Measurements from ENCODE around the gene RPL28. TPM values are rescaled to one million over a fixed set of nuclear protein-coding genes. Genes with fewer than 3 reads are reported as not detected.
"Not testable (repeated sequence)": the region's sequence is repeated elsewhere in the genome, so short reads cannot be mapped to it uniquely, and the experiment has no call there.

RPL28 gene
- total RNA-seq, 1 experiment from 2014 or later: 617 TPM

DNA sequence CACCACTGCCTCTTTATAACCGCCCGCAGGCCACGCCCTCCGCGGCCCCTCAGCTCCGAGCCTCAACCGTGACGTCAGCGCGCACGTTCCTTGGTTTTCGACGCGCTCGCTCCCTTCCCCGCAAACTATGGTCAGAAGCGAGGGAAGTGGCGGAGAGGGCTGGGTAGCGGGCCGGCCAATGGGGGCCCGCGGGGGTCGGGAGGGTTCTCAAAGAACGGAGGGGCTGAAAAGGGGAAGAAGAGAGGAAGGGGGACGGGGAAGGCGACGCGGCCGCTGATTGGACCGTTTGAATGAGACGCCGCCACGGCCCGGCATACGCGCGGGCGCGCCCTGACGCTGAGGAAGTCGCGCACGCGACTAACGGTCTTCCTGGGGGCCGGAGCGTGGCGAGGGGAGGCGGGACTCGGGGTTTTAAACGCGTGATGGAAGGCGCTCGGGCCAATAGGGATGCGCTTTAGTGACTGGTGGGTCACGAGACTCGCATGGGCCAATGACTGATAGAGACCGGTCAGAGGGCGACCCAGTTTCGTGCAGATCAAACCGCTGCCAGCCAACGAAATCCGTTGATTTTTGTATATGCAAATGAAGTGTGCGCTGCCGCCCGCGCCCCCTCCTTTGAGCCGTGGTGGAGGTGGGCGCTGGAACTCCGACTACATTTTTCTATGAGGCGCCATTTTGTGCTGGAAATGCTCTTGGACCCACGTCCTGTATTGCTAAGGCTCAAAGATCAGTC, 22.2 kb downstream of the RPL28 start:
- peaks cover 31% of the 10 kb centered on the region for H3K36me3 ChIP-seq
- 0 out of 2 replicates have a peak, but pooled peaks cover 4% of the 10 kb centered on the region for H3K9me3 ChIP-seq (replicated peaks)
- DNase-seq: peak; percentile 99
- H3K4me3 ChIP-seq: peak overlapping the region; percentile 95
- H3K27me3 ChIP-seq: no peaks in the 10 kb centered on the region
- peaks cover 3% of the 10 kb centered on the region; the same call in 1 of the 2 replicates for H3K4me1 ChIP-seq
- H3K27ac ChIP-seq: peak overlapping the region; percentile 98

DNA sequence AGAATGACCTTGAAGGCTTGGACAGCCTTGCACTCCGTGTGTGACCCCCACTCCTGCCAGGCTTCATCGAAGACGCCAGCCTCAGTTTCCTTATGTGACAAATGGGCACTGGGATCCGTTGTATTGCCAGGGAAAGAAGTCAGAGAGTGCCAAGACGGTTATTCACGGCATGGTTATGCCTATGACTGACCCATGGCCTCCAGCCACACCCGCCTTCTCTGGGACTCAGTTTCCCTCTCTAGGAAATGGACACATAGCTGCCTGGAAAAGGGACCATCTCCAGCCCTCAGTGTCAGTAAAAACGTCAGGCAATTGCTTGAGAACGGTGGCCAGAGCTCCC, 22.8 kb downstream of the RPL28 start:
- peak overlapping the region; percentile 33 for H3K4me3 ChIP-seq
- peaks cover 3% of the 10 kb centered on the region; the same call in 1 of the 2 replicates for H3K4me1 ChIP-seq
- no peak for DNase-seq
- H3K36me3 ChIP-seq: peaks cover 26% of the 10 kb centered on the region
- H3K9me3 ChIP-seq (replicated peaks): 0 out of 2 replicates have a peak, but pooled peaks cover 4% of the 10 kb centered on the region
- peak overlapping the region; percentile 98 for H3K27ac ChIP-seq
- no peaks in the 10 kb centered on the region for H3K27me3 ChIP-seq

DNA sequence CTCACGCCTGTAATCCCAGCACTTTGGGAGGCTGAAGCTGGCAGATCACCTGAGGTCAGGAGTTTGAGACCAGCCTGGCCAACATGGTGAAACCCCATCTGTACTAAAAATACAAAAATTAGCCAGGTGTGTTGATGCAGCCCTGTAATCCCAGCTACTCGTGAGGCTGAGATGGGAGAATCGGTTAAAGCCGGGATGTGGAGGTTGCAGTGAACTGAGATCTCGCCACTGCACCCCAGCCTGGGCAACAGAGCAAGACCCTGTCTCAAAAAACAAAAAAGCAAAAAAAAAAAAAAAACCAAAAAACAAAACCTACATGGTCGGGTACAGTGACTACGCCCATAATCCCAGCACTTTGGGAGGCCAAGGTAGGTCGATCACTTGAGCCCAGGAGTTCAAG, 23.4 kb downstream of the RPL28 start:
- H3K4me3 ChIP-seq; H3K4me1 ChIP-seq; H3K27ac ChIP-seq; DNase-seq; H3K9me3 ChIP-seq (replicated peaks); H3K27me3 ChIP-seq: not testable (repeated sequence)
- peaks cover 21% of the 10 kb centered on the region for H3K36me3 ChIP-seq

DNA sequence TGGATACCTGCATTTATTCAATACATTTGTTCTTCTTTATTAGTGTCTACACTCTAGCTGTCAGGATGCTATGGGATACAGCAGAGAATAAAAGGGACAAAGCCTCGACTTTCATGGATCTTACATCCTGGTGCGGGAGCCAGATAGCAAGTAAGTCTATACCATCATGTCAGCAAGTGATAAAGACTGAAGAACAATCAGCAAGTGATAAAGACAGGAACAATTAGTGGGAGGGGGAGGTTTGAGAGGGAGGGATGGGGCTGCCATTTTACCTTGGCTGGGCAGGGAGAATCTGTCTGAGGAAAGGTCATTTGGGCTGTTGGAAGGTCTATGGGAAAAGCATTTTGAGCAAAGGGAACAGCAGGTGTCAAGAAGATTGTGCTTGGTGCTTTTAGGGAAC, 24.4 kb downstream of the RPL28 start:
- Histone ChIP-seq H3K27ac (no peak overlapping the region), H3K36me3 (peaks cover 14% of the 10 kb centered on the region), H3K4me3 (no peak overlapping the region), H3K27me3 (no peaks in the 10 kb centered on the region), H3K4me1 (peaks cover 3% of the 10 kb centered on the region; the same call in 1 of the 2 replicates), H3K9me3 (replicated peaks) (0 out of 2 replicates have a peak, but pooled peaks cover 4% of the 10 kb centered on the region)
- DNase-seq: no peak

DNA sequence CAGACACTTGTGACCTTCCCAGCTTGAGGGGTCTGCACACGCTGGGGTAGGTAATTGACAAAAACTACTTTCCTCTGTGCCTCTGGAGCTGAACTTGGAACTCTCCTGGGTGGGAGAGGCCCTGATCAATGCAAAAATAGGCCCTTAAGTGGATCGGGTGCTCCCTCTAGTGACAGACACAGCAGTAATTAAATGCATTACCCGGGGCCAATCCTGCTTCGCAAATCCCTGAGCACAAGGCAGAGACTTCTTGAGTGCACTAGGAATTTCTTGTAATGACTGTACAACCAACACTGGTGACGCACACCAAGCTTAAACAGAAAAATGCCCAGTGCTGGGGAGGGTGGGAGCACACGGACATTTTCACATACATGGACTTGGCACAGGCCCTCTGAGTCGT, 32.5 kb downstream of the RPL28 start:
- Histone ChIP-seq H3K27ac (no peak overlapping the region), H3K4me3 (no peak overlapping the region), H3K36me3 (no peaks in the 10 kb centered on the region), H3K27me3 (no peaks in the 10 kb centered on the region), H3K4me1 (no peaks in the 10 kb centered on the region), H3K9me3 (replicated peaks) (no peaks in the 10 kb centered on the region)
- peak; percentile 66 to 85 for DNase-seq

DNA sequence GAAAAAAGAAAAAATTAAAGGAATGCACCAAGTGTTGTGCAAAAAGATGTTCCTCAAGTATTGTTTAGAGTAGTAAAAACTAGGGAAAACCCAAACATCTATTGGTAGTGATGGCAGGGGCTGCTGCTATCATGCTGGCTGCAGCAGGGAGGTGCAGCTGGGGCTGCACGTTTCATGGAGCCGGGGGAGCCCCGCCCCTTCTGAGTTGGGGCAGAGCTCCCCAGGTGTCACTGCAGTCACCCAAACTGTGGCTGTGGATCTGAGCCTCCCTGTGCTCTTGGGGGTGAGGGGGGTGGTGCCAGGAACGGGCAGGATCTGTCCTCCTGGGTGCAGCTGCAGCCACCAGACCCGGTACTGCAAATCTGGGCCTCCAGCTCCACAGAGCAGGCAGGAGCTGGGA, 33.4 kb downstream of the RPL28 start:
- no peak for DNase-seq
- H3K4me1 ChIP-seq: no peaks in the 10 kb centered on the region
- H3K27me3 ChIP-seq: no peaks in the 10 kb centered on the region
- H3K4me3 ChIP-seq: no peak overlapping the region
- no peak overlapping the region for H3K27ac ChIP-seq
- no peaks in the 10 kb centered on the region for H3K9me3 ChIP-seq (replicated peaks)
- no peaks in the 10 kb centered on the region for H3K36me3 ChIP-seq

DNA sequence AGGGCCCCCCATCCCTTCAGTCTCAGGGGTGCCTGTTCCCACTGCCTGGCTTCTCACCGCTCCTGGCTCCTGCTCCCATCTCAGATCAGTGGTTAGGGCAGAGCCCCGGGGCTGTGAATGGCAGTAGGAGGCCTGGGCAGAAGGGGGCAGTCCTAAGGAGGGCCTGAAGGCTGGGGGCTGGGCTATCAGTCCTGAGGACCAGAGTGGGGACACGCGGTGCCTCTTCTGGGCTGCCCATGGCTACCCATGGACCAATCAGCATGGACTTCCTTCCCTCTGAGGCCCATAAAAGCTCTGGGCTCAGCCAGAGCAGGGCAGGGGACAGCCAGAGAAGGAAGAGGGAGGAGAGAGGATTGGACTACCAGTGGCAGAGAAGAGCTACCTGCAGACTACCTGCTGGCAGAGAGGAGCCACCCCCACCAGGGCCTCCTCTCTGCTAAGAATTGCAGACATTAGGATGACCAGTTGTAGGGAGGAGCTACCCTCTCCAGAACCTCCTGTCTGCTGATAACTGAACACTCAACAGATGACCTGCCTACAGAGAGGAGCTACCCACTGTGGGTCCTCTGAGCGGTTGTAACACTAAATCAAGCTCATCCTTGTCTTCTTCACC, 34.0 kb downstream of the RPL28 start:
- no peak overlapping the region for H3K4me3 ChIP-seq
- no peak for DNase-seq
- no peak overlapping the region for H3K27ac ChIP-seq
- H3K36me3 ChIP-seq: no peaks in the 10 kb centered on the region
- no peaks in the 10 kb centered on the region for H3K9me3 ChIP-seq (replicated peaks)
- H3K4me1 ChIP-seq: no peaks in the 10 kb centered on the region
- H3K27me3 ChIP-seq: no peaks in the 10 kb centered on the region

DNA sequence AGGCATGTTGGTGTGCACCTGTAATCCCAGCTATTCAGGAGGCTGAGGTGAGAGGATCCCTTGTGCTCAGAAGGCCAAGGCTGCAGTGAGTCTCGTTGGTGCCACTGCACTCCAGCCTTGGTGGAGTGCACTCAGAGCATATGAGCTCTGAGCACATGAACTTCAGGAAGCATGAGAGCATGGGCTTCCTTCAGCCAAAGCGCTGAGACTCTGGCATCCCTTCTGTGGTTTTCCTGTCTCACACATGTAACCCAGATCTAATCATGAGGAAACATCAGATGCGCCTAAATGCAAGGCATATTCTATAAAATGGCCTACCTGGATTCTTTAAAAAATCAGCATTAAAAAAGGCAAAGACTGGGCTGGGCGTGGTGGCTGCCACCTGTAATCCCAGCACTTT, 35.5 kb downstream of the RPL28 start:
- not testable (repeated sequence) for H3K27me3 ChIP-seq; H3K9me3 ChIP-seq (replicated peaks); H3K27ac ChIP-seq; DNase-seq; H3K4me1 ChIP-seq; H3K4me3 ChIP-seq; H3K36me3 ChIP-seq

DNA sequence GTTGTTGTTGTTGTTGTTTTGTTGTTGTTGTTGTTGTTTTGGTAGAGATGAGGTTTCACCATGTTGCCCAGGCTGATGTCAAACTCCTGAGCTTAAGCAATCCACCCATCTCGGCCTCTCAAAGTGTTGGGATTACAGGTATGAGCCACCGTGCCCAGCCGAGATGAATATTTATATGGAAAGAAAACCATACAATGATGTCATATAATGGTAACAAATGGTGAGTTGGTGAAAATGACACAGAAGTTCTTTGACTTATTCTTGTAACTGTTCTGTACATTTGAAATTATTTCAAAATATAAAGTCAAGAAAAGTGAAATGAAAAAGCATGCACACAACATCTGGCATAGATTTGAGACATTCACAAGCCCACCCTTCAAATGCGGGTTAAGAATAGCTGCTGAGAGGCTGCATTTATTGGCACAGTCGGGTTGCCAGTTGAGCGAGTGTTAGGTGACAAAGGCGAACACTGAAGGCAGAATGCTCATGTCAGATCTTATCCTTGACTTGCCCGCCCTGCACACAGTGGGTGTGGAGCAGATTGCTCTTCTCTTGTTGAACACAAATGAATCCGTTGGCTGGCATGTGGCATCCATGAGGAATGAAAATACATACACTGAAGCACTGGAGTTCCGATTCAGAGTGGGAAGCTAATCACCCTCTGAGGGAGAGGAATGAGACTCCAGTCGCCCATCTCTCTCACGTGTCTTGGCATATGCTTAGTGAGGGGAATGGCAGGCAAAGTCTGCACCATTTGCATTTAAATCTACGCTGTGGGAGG, 37.7 kb downstream of the RPL28 start:
- H3K36me3 ChIP-seq: no peaks in the 10 kb centered on the region
- DNase-seq: no peak
- no peak overlapping the region for H3K27ac ChIP-seq
- no peaks in the 10 kb centered on the region for H3K9me3 ChIP-seq (replicated peaks)
- H3K27me3 ChIP-seq: no peaks in the 10 kb centered on the region
- no peak overlapping the region for H3K4me3 ChIP-seq
- no peaks in the 10 kb centered on the region; the same call in 1 of the 2 replicates for H3K4me1 ChIP-seq

DNA sequence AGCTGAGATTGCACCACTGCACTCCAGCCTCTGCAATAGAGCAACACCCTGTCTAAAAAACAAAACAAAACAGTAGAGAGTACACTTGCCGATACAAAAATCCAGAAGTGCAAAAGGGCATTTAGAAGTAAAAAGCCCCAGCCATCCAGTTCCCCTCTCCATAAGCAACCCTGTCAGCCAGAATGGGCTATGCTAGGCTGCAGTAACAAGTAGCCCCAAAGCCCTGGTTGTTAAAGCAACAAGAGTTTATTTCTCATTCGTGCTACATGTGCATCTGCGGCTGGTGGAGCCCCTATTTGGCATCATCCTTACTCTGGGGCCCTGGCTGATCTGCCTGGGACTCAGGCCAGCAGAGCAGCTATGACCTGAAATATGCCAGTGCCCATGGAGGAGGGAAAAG, 38.8 kb downstream of the RPL28 start:
- Histone ChIP-seq H3K9me3 (replicated peaks) (no peaks in the 10 kb centered on the region), H3K4me1 (peaks cover 5% of the 10 kb centered on the region; the same call in 1 of the 2 replicates)
- no peak for DNase-seq

DNA sequence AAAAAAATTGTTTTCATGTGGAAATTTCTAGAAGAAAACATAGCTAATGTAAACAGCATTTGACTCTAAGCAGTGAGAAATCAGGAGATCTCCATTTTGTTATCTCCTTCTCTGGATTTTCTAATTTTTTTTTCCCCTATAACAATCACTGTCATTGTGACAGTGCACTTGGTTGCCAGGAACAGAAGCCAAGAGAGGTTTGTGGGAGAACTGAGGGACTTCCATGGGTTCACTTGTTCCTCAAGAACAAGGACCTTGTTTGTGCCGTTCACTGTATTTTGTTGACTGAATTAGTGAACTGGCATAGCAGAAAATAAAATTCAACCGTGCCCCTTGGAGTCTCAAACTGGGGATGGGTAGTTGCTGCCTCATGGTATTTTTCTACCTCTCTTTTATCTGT, 40.3 kb downstream of the RPL28 start:
- no peak overlapping the region for H3K27ac ChIP-seq
- no peak overlapping the region for H3K4me3 ChIP-seq
- no peaks in the 10 kb centered on the region for H3K9me3 ChIP-seq (replicated peaks)
- peaks cover 5% of the 10 kb centered on the region; the same call in 1 of the 2 replicates for H3K4me1 ChIP-seq
- no peaks in the 10 kb centered on the region for H3K27me3 ChIP-seq
- no peaks in the 10 kb centered on the region for H3K36me3 ChIP-seq
- DNase-seq: no peak

More for the DNA sequence above, 38.8 kb downstream of the RPL28 start:
- H3K27ac ChIP-seq: no peak overlapping the region
- H3K4me3 ChIP-seq: no peak overlapping the region
- H3K36me3 ChIP-seq: no peaks in the 10 kb centered on the region
- no peaks in the 10 kb centered on the region for H3K27me3 ChIP-seq

DNA sequence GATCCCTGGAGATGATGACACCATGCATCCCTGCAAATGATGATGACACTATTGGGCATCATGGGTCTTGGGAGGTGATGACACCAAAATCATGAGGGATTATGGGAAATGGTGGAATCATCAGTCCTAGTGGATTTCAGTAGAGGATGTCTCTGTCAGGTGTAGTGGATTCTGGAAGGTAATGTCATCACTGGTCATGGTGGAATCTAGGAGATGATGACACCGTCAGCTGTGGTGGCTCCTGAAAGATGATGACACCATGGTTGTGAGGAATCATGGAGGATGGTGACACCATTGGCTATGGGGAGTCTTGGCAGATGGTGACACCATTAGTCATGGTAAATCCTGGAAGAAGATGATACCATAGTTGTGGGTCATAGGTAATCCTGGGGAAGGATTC, 45.5 kb downstream of the RPL28 start:
- no peaks in the 10 kb centered on the region for H3K27me3 ChIP-seq
- H3K4me3 ChIP-seq: no peak overlapping the region
- no peaks in the 10 kb centered on the region for H3K36me3 ChIP-seq
- no peaks in the 10 kb centered on the region for H3K9me3 ChIP-seq (replicated peaks)
- no peak overlapping the region for H3K27ac ChIP-seq
- H3K4me1 ChIP-seq: peaks cover 5% of the 10 kb centered on the region; the same call in 1 of the 2 replicates
- DNase-seq: no peak

DNA sequence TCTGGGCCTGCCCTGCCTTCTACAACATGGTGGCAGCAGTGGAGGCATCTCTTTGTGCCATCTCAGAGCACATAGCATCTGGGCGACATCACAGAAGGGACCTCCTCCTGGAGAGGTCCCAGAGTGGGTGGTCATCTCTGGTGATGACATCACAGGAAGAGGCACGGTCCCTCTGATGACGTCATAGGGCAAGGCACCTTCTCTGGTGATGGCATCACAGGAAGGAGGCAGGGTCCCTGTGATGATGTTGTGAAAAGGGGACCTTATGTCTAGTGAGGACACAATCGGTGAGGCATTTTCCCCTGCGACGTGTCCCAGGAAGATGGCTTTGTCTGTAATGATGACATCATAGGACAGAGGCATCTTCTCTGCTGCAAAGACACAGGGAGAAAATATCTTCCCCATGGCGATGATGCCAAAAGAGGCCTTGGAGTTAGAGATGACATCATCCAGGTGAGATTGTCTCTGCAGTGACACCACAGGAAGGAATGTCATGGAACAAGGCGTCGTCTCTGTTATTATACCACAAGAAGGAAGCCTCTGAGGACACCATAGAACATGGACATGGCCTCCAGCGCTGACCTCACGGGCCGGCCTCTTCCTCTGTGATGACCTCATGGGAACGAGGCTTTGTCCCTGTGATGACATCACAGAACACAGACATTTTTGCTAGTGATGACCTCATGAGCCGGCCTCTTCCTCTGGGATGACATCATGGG, 46.7 kb downstream of the RPL28 start:
- Histone ChIP-seq H3K27ac (no peak overlapping the region), H3K4me3 (no peak overlapping the region), H3K27me3 (no peaks in the 10 kb centered on the region), H3K36me3 (no peaks in the 10 kb centered on the region), H3K9me3 (replicated peaks) (no peaks in the 10 kb centered on the region), H3K4me1 (peaks cover 5% of the 10 kb centered on the region; the same call in 1 of the 2 replicates)
- DNase-seq: no peak

DNA sequence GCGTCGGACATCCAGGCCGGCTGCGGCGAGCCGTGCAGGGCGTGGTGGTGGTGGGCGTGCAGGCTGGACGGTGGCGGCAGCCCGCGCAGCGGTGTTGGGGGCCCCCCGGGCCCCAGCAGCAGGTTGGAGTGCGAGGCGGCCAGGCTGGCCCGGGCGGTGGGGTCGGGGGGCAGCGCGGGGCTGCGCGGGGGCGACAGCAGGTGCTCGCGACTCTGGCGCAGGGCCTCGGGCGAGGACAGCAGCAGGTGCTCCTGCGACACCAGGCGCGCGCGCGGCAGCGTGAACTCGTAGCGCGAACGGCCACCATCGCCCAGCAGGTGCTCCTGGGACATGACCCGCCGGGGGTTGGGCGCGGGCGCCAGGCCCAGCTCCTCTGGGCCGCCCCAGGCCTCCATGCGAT, 47.6 kb downstream of the RPL28 start:
- H3K27me3 ChIP-seq: no peaks in the 10 kb centered on the region
- no peak overlapping the region for H3K4me3 ChIP-seq
- H3K4me1 ChIP-seq: peaks cover 5% of the 10 kb centered on the region; the same call in 1 of the 2 replicates
- no peaks in the 10 kb centered on the region for H3K36me3 ChIP-seq
- H3K9me3 ChIP-seq (replicated peaks): no peaks in the 10 kb centered on the region
- no peak overlapping the region for H3K27ac ChIP-seq
- DNase-seq: no peak

Data from SJCRH30 (cell line).